Panc1 (cell line): ENCODE measurements around the gene CNDP1.

Experiments
- SIN3A ChIP-seq: IDR thresholded peaks from 2 replicates; pipeline ENCODE4 v1.6.1; 2012; ENCODE audit warnings: low read depth, mild to moderate bottlenecking, low read length, moderate library complexity, borderline replicate concordance; ENCODE audit not compliant: insufficient read depth
- TF ChIP-seq, protein P1 (sequence below): fragments of 450-650 bp; IDR thresholded peaks from 2 replicates; pipeline ENCODE4 v1.5.1; 2017; ENCODE audit warnings: mild to moderate bottlenecking

DNA sequence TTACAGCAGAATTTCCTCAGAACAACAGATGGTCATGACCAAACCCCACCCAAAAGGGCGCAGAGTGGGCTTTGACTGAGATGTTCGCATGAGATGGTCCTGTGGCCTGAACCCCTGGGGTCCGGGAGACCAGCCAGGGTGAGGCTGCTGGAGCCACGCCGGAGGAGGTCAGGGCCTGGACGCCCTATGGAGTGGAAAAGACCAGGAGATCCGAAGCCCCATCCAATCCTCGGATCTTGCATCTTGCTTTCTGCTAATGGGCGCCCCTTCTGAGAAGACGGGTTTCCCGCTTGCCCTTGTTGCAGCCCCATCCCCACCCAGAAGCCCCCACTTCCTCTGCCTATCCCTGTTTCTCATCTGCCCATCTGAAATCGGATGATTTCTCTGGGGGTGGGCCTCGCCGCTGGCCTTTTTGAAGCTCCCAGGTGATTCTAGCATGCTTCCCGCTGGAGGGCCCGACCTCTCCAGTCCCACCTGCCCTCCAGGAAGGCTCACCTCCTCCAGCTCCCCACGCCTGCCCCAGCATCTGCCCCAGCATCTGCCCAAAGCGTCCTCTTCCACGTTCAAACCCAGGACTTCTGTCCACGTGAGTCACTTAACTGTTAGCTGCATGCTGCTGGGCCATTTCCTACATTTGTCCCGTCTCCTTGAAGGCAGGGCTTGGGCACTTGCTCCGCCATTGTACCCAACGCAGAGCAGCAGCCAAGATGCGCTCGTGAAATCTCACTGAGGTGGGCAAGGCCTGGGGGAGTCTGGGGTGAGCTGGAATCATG lies 4.3 kb upstream of the CNDP1 start:
- TF ChIP-seq, protein P1, sequence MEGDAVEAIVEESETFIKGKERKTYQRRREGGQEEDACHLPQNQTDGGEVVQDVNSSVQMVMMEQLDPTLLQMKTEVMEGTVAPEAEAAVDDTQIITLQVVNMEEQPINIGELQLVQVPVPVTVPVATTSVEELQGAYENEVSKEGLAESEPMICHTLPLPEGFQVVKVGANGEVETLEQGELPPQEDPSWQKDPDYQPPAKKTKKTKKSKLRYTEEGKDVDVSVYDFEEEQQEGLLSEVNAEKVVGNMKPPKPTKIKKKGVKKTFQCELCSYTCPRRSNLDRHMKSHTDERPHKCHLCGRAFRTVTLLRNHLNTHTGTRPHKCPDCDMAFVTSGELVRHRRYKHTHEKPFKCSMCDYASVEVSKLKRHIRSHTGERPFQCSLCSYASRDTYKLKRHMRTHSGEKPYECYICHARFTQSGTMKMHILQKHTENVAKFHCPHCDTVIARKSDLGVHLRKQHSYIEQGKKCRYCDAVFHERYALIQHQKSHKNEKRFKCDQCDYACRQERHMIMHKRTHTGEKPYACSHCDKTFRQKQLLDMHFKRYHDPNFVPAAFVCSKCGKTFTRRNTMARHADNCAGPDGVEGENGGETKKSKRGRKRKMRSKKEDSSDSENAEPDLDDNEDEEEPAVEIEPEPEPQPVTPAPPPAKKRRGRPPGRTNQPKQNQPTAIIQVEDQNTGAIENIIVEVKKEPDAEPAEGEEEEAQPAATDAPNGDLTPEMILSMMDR = no peak
- TF ChIP-seq SIN3A = no peak
